NT2/D1 (cell line): ENCODE results near the gene FOSB.

Experiments
- DNase-seq: peaks from one replicate; pipeline ENCODE4 v3.0.0-alpha.2; 2011; ENCODE audit warnings: low read depth, low spot score
- H3K27me3 ChIP-seq: 2 replicates; pipeline ENCODE4 v1.6.0; 2011; ENCODE audit warnings: mild to moderate bottlenecking; ENCODE audit not compliant: insufficient read length, insufficient read depth
- H3K36me3 ChIP-seq: 2 replicates; pipeline ENCODE4 v1.6.1; 2011; ENCODE audit warnings: mild to moderate bottlenecking, low read length, mixed read lengths; ENCODE audit not compliant: insufficient read depth, insufficient read length
- H3K4me1 ChIP-seq: 2 replicates; pipeline ENCODE4 v1.5.1; 2011; ENCODE audit not compliant: insufficient read depth, insufficient read length
- H3K4me3 ChIP-seq: 2 replicates; pipeline ENCODE4 v1.5.1; 2011; ENCODE audit warnings: low read depth; ENCODE audit not compliant: insufficient read length
- H3K9ac ChIP-seq: 2 replicates; pipeline ENCODE4 v1.6.0; 2011; ENCODE audit warnings: low read depth; ENCODE audit not compliant: insufficient read length
- H3K9me3 ChIP-seq: 2 replicates; pipeline ENCODE4 v1.5.1; 2011; ENCODE audit warnings: mild to moderate bottlenecking, low read length; ENCODE audit not compliant: insufficient read depth
- SUZ12 ChIP-seq: IDR thresholded peaks from 2 replicates; pipeline ENCODE4 v1.6.1; 2011; ENCODE audit not compliant: insufficient read length, insufficient read depth; ENCODE audit errors: extremely low read depth
- YY1 ChIP-seq: IDR thresholded peaks from 2 replicates; pipeline ENCODE4 v1.6.1; 2011; ENCODE audit not compliant: insufficient read length, insufficient read depth
- ZNF274 ChIP-seq: IDR thresholded peaks from 2 replicates; pipeline ENCODE4 v1.6.1; 2011; ENCODE audit warnings: mild to moderate bottlenecking, low read depth, low read length

FOSB gene

GRCh38 chr19:45478454-45479238 lies 10.8 kb downstream of the FOSB start:
- peaks cover 3% of the 10 kb centered on the region for H3K4me1 ChIP-seq
- TF ChIP-seq ZNF274 (no peak), YY1 (no peak), SUZ12 (no peak)
- DNase-seq, result no peak
- peak overlapping the region; percentile 21 for H3K4me3 ChIP-seq
- H3K9ac ChIP-seq, result peak overlapping the region; percentile 74
- H3K36me3 ChIP-seq, result no peaks in the 10 kb centered on the region
- H3K9me3 ChIP-seq, result no peaks in the 10 kb centered on the region
- no peaks in the 10 kb centered on the region for H3K27me3 ChIP-seq

- H3K9ac ChIP-seq, result no peak overlapping the region
- H3K4me1 ChIP-seq, result peaks cover 2% of the 10 kb centered on the region
- no peaks in the 10 kb centered on the region for H3K27me3 ChIP-seq
- no peak overlapping the region for H3K4me3 ChIP-seq
- no peak for TF ChIP-seq YY1
- no peak for TF ChIP-seq ZNF274
- TF ChIP-seq SUZ12, result no peak
- peaks cover 5% of the 10 kb centered on the region for H3K36me3 ChIP-seq
- no peaks in the 10 kb centered on the region for H3K9me3 ChIP-seq
- DNase-seq, result no peak
Observed at GRCh38 chr19:45483033-45483432, 15.2 kb downstream of the FOSB start.

- TF ChIP-seq ZNF274, result no peak
- no peak for TF ChIP-seq SUZ12
- TF ChIP-seq YY1, result no peak
- peaks cover 2% of the 10 kb centered on the region for H3K4me1 ChIP-seq
- H3K36me3 ChIP-seq, result peaks cover 18% of the 10 kb centered on the region
- no peak for DNase-seq
- no peak overlapping the region for H3K4me3 ChIP-seq
- H3K9me3 ChIP-seq, result no peaks in the 10 kb centered on the region
- H3K9ac ChIP-seq, result no peak overlapping the region
- H3K27me3 ChIP-seq, result no peaks in the 10 kb centered on the region
Observed at GRCh38 chr19:45484273-45484945, 16.6 kb downstream of the FOSB start.

- no peak overlapping the region for H3K9ac ChIP-seq
- H3K4me3 ChIP-seq, result peak overlapping the region; percentile 28
- H3K9me3 ChIP-seq, result no peaks in the 10 kb centered on the region
- peaks cover 18% of the 10 kb centered on the region for H3K36me3 ChIP-seq
- H3K27me3 ChIP-seq, result no peaks in the 10 kb centered on the region
- H3K4me1 ChIP-seq, result peaks cover 2% of the 10 kb centered on the region
- DNase-seq, result no peak
- TF ChIP-seq ZNF274 (no peak), YY1 (no peak), SUZ12 (no peak)
Observed at GRCh38 chr19:45485305-45486077, 17.7 kb downstream of the FOSB start.

DNA sequence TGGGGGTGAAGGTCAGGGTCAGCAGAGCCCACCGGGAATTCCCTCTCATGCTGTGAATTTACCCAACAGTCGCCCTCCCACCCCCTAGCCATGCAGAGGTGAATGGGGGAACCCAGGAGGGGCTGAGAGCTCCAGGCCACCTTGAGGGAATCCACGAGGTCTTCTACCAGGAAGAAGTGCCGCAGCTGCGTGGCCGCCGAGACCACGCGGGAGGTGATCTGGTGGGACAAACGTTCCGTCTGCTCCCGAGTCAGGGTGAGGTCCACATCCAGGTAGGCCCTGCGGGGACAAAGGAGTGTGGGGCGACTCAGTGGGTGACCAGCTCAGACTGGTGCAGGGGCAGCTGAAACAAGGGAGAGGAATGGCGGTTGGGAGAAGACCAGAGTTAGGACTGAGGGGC lies 20.9 kb downstream of the FOSB start:
- H3K9ac ChIP-seq, result no peak overlapping the region

GRCh38 chr19:45489216-45489855 lies 21.5 kb downstream of the FOSB start:
- Histone ChIP-seq H3K4me1 (peaks cover 2% of the 10 kb centered on the region), H3K9me3 (no peaks in the 10 kb centered on the region), H3K36me3 (peaks cover 23% of the 10 kb centered on the region), H3K4me3 (no peak overlapping the region), H3K27me3 (no peaks in the 10 kb centered on the region), H3K9ac (no peak overlapping the region)
- DNase-seq, result no peak
- TF ChIP-seq SUZ12, result no peak
- no peak for TF ChIP-seq ZNF274
- TF ChIP-seq YY1, result no peak

More for the DNA sequence above, 20.9 kb downstream of the FOSB start:
- Histone ChIP-seq H3K27me3 (no peaks in the 10 kb centered on the region), H3K4me1 (peaks cover 2% of the 10 kb centered on the region), H3K4me3 (no peak overlapping the region), H3K9me3 (no peaks in the 10 kb centered on the region), H3K36me3 (peaks cover 18% of the 10 kb centered on the region)
- no peak for DNase-seq
- TF ChIP-seq YY1 (no peak), ZNF274 (no peak), SUZ12 (no peak)
